SIG-M5 treated with dmso at 0.1 percent for 504 hours (cell line): ENCODE measurements around the gene EP300.

Experiments used
- DNase-seq: peaks from one replicate; lab custom pipeline; 2025; ENCODE audit not compliant: unreplicated experiment; lab: John Stamatoyannopoulos, UW

Gene EP300

DNA sequence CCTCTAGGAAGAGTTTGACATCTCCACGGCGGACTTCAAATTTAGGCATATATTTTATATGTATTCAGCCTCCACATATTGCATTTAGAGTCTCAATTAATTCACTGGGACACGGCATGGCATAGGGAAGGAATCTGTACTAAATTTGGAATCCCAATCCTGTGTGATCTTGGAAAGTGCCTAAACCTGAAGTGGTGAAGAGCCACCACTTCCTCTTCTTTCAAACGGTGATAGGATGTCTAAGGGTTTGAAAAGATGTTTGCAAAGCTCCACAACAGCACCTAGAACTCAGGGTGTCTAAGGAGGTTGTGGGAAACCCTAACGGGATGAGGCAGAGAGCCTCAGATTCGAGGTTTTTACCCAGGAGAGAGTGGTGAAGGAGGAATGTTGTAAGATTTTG, 111.7 kb downstream of the EP300 start:
- no peak for DNase-seq

DNA sequence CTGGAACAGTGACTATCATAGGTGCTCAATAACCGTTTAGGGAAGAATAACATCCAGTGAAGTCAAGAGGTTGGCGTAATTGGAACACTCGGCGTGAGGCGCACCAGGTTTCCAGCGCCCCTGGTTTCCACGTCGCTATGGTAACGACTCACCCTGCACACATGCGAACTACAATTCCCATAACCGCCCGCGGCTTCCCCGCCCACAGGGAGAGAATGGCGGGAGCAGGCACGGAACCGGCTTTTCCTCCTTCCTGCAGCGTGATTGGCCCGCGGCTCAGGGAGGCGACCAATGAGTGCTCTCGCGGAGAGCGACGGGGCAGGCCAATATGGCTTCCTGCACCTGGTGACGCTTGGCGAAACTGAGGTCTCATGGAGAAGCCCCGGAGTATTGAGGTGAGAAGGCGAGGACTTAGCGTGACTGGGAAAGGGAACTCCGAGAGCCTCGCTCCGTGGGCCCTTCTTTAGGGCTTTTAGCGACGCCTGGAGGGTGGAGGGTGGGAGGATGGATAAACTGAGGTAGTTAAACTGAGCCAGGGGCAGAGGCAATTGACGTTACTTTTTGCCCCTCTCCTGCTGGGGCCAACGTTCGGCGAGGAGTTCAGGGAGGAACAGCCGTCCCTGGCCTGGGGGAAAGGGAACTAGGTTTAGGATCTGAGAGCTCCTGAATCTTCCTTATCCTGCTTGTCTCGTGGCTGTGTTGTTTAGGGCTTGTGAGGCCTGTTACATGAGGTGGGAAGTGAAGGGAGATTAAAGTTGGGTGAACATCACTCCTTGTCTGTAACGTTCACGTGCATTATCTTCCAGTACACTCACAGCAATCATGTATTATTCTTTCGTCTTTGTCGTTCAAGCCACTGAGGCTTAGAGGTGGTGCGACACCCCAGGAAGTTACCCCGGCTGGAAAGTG, 112.9 kb downstream of the EP300 start, which contains the start of gene L3MBTL2:
Gene L3MBTL2 (plus strand): TSS at position 321 of the 909 bp plus-strand sequence. CDS start 51 bp downstream, at position 372.
- peak; percentile 92 for DNase-seq

DNA sequence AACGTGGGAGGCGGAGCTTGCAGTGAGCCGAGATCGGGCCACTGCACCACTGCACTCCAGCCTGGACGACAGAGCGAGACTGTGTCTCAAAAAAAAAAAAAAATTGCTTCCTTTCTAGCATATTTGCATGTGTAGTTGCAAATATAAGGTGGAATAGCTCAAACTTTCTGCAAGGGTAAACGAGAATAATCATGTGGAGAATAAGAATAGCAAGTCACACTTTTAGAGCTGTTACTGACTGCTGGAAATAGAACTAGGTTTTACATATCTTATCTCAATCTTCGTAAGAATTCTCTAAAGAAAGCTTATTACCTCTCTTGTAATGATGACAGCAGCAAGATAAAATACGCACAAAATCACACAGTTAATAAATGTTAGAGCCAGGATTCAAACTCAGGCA, 114.3 kb downstream of the EP300 start:
- no peak for DNase-seq

DNA sequence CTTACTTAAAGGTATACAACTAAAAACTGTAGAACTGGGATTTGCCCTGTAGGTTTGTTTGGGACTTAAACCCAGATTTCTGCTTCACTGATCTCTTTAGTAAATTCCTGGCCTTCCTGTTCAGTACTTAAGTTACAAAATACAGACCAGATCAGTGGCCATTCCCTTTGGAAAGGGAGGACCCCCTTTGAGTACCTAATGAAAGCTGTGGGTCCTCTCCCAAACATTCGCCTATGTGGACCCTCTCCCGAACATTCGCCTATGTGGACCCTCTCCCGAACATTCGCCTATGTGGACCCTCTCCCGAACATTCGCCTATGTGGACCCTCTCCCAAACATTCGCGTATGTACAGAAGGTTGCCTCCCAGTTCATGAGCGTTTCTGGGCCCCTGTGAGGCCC, 123.0 kb downstream of the EP300 start:
- no peak for DNase-seq

DNA sequence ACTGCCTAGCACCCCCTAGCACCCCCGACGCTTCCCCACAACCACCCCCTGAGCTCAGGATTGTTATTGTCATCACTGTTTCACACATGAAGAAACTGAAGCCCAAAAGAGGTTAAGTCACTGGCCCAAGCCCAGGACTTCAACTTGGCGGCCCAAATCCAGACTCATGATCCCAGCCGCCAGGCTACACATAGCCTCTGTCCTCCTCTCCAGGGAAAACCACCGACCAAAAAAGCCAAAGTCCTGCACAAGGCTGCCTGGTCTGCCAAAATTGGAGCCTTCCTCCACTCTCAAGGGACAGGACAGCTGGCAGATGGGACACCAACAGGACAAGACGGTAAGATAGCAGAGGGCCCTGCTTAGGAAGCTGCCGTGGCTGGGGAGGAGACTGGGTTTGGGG, 123.5 kb downstream of the EP300 start:
- DNase-seq = no peak

DNA sequence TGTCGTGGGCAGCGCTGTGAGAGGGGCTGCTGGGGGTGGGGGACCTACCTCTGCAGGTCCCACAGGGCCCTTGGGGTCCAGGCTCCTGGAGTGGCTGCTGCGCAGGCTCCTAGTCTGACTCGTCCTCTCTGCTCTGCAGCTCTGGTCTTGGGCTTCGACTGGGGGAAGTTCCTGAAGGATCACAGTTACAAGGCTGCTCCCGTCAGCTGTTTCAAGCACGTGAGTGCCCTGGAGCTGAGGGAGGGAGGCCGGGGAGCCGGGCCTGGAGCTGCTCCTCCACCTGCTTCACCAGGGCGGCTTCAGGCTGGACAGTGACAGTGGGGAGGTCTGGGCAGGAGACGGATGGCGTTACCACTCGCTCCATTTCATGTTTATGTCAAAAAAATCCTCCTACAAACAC, 124.6 kb downstream of the EP300 start:
- no peak for DNase-seq

DNA sequence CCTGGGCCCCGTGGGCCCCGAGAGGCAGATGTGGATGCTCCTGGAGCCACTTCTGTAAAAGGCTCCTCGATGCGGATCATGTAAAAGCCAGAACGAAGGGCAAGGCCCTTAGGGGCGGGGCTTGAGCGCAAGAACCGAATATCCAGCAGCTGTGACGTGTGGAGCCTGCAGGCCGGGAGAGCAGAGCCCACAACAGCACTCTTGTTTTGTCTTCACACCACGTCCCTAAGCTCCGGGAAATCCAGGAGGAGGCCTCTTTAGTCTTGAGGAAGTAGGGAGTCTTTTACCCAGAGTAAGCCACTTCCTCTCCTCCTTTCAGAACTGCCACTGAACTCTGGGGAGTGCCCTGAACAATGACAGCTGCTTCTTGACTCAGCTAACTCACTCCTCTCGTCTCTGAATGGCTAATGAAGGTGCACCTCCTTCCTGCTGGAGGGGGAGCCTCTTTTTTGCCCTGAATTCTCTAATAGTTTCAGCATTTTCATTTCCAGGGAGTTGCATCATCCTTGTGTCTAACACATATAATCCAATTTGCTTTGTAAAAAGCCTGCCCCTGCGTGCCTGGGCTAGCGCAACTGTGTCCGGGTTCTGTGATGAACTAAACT, 125.3 kb downstream of the EP300 start:
- DNase-seq = peak; percentile 96

DNA sequence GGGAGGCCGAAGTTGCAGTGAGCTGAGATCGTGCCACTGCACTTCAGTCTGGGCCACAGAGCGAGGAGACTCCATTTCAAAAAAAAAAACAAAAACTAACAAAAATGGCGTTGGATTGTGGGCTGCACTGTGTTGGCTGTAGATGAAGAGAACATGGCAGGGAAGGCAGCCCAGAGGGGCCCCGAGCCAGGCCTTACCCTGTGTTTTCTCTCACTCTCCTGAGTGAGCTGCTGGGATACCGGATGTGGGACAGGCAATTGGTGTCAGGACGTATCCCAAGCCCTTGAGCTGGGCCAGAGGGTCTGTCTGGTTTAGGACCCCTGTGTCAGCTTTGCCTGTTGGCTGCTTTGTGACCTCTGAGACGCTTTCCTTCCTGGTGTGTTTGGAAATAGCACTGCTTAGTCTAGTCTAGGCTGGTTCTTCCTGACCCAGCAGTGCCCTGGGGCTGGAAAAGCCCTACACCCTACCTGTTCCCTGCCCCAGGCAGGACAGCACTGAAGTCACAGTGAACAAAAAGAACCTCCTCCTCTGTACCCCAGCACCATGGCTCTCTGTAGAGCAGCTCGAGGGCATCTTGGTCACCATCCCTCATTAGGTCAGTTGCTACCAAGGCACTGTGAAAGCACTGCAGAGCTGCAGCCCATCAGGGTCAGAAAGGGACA, 130.6 kb downstream of the EP300 start:
- DNase-seq = no peak

DNA sequence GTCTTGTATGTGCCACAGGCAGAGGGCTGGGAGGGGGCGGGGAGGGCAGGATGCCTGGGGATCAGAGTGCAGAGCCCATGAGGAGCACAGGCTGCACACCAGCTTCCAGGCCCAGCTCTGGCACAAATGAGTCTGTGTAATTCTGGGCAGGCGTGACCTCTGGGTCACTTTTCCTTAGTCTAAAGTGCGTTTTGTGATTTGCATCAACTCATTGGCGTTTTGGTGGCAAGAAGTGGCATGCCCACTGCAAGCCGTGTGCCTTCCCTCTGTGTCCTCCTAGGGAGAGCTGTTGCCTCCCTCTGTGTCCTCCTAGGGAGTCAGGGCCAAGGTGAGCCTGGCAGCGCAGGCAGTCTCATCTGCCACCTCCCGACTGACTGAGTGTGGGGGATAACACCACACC, 131.1 kb downstream of the EP300 start:
- DNase-seq = no peak

DNA sequence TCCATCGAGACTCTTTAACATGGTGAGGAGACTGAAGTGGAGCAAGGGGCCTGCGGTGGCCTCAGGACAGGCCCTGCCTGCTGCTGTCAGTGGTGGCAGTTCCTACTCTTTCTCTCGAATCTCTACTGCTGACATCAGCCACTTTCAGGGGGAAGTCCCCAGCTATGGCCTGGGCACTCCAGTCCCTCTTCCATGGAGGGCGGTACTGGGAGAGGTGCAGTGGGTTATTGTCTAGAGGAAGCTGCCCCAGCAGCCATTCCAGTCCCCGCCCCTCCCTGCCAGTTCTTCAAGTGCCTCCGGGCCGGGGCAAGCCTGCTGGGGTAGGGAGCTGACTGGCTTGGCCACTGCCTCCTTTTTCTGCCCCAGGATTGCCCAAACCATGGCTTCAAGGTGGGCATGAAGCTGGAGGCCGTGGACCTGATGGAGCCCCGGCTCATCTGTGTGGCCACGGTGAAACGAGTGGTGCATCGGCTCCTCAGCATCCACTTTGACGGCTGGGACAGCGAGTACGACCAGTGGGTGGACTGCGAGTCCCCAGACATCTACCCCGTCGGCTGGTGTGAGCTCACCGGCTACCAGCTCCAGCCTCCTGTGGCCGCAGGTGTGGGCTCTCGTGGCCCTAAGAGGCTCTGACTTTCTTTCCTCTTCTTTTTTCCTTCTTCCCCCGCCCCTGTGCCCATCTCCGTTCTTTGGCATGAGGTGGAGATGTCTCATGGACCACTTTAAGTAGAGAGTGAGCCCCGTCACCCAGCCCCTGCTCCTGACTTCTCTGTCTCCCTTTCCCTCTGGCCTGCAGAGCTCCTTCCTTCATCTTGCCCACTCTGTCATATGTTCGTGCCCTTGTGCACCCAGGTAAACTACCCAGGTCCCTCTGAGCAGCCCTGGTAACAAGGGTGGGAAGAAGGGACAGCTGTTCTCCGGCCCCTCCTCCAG, 134.6 kb downstream of the EP300 start:
- DNase-seq = no peak

DNA sequence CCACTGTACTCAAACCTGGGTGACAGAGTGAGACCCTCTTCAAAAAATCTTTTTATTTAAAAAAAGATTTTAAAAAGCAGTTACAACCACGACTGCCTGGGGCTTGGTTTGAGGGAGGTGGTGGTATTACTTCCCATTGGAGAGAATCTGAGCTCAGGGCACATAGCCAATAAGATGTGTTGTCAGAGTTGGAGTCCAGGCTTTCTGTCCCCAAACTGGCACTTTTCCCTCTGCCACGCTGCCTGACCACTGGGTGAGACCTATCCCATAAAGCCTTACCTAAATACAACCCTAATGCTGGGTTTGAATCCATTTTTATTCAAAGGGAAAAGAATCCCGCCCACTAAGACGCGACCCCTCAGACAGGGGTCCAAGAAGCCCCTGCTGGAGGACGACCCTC, 136.8 kb downstream of the EP300 start:
- no peak for DNase-seq
